GM12874 (cell line): ENCODE data around the gene MYO18B.

Experiments
- CTCF ChIP-seq: IDR thresholded peaks from 2 replicates; pipeline ENCODE4 v1.5.1; 2011; ENCODE audit warnings: low read depth, mild to moderate bottlenecking, control low read depth, low read length, moderate library complexity; ENCODE audit not compliant: insufficient read depth

Gene MYO18B

GRCh38 chr22:25729016-25729995 lies 12.7 kb upstream of the MYO18B start:
- TF ChIP-seq CTCF: no peak

- no peak for TF ChIP-seq CTCF
Measured at GRCh38 chr22:25735650-25736049, 6.3 kb upstream of the MYO18B start.

GRCh38 chr22:25736378-25737011 lies 5.5 kb upstream of the MYO18B start:
- TF ChIP-seq CTCF: no peak

GRCh38 chr22:25739659-25740344 lies 2.2 kb upstream of the MYO18B start:
- no peak for TF ChIP-seq CTCF

- no peak for TF ChIP-seq CTCF
Measured at GRCh38 chr22:25742918-25743708, 1.1 kb downstream of the MYO18B start.

GRCh38 chr22:25744694-25745093 lies 2.7 kb downstream of the MYO18B start:
- no peak for TF ChIP-seq CTCF
